Fibroblast of lung (primary cell): ENCODE measurements around the gene MARCHF2. TPM values are rescaled to one million over a fixed set of nuclear protein-coding genes. Genes with fewer than 3 reads are reported as not detected.

Experiments used
- DNase-seq, 2 donors: peaks; one replicate each; pipeline versions ENCODE4 v3.0.0 to v3.0.0-alpha.2; 2010; ENCODE audit warnings: low read depth in 2 of 2
- H2AFZ ChIP-seq: 2 replicates; pipeline ENCODE4 v1.5.1; 2012; ENCODE audit warnings: low read length, control low read depth, inconsistent platforms
- H3K27ac ChIP-seq: 2 replicates; pipeline ENCODE4 v1.5.1; 2011; ENCODE audit warnings: low read length, control low read depth; ENCODE audit not compliant: insufficient read depth
- H3K27me3 ChIP-seq: 2 replicates; pipeline ENCODE4 v1.5.1; 2011; ENCODE audit warnings: mild to moderate bottlenecking, low read length; ENCODE audit not compliant: control insufficient read depth, insufficient read depth
- H3K36me3 ChIP-seq: 2 replicates; pipeline ENCODE4 v1.5.1; 2011; ENCODE audit warnings: low read length; ENCODE audit not compliant: control insufficient read depth, insufficient read depth
- H3K4me1 ChIP-seq: 2 replicates; pipeline ENCODE4 v1.5.1; 2011; ENCODE audit warnings: low read length; ENCODE audit not compliant: control insufficient read depth, insufficient read depth; ENCODE audit errors: extremely low read depth
- H3K4me2 ChIP-seq: 2 replicates; pipeline ENCODE4 v1.5.1; 2011; ENCODE audit warnings: low read length, control low read depth; ENCODE audit not compliant: insufficient read depth; ENCODE audit errors: extremely low read depth
- H3K4me3 ChIP-seq, 4 experiments: fragments of 200-600 bp in 1 of 4; sonication (generic) in 1 of 4; replicated peaks in 1 of 4; 2 replicates each; pipeline ENCODE4 v1.5.1; 2011 to 2016; ENCODE audit warnings: low read length in 4 of 4, low read depth in 3 of 4, mild to moderate bottlenecking in 3 of 4, control low read depth in 2 of 4, inconsistent platforms in 1 of 4, mixed read lengths in 1 of 4; ENCODE audit not compliant: insufficient read depth in 1 of 4; ENCODE audit errors: control extremely low read depth in 1 of 4
- H3K79me2 ChIP-seq: 2 replicates; pipeline ENCODE4 v1.5.1; 2012; ENCODE audit warnings: mild to moderate bottlenecking, low read length, inconsistent platforms; ENCODE audit not compliant: control insufficient read depth, insufficient read depth
- H3K9ac ChIP-seq: 2 replicates; pipeline ENCODE4 v1.5.1; 2011; ENCODE audit warnings: mild to moderate bottlenecking, low read length, control low read depth; ENCODE audit not compliant: insufficient read depth
- H3K9me3 ChIP-seq: 2 replicates; pipeline ENCODE4 v1.5.1; 2012; ENCODE audit warnings: low read depth, low read length; ENCODE audit not compliant: control insufficient read depth, insufficient read depth
- H4K20me1 ChIP-seq: 2 replicates; pipeline ENCODE4 v1.5.1; 2011; ENCODE audit warnings: low read length; ENCODE audit not compliant: control insufficient read depth, insufficient read depth; ENCODE audit errors: extremely low read depth
- CTCF ChIP-seq, 2 donors: IDR thresholded peaks in 1 of 2; conservative IDR thresholded peaks in 1 of 2; 1 replicate in 1 of 2; 2 replicates in 1 of 2; pipeline ENCODE4 v1.5.1; 2011 to 2012; ENCODE audit warnings: low read length in 2 of 2, control low read depth in 1 of 2, inconsistent platforms in 1 of 2, low read depth in 1 of 2, mild to moderate bottlenecking in 1 of 2
- EZH2 ChIP-seq: IDR thresholded peaks from 2 replicates; pipeline ENCODE4 v1.5.1; 2012; ENCODE audit warnings: low read length, control low read depth, mild to moderate bottlenecking; ENCODE audit errors: missing control alignments
- polyA plus RNA-seq, 2 donors: library from polyadenylated mRNA; depleted of rRNA in 1 of 2; stranded (reverse) in 1 of 2; unstranded in 1 of 2; fragments of >200 nt; gene quantifications; 2 replicates each; pipeline ENCODE4 v1.2.1, GENCODE V29; 2011 to 2012; ENCODE audit warnings: missing spikeins in 1 of 2
- total RNA-seq: library from RNA; depleted of rRNA; stranded (reverse); fragments of >200 nt; gene quantifications from 2 replicates; pipeline ENCODE4 v1.2.1, GENCODE V29; 2014

Gene MARCHF2
- total and polyA plus RNA-seq, 2 donors (not counting 1 experiment from before 2014, with no cell fraction given), result 16.8 to 90.8 TPM

- no peak overlapping the region for H3K9ac ChIP-seq
- TF ChIP-seq EZH2, result no peak
- no peak for TF ChIP-seq CTCF (conservative IDR thresholded peaks at IDR 0.05 in 1 of 2, IDR thresholded peaks at IDR 0.05 in 1 of 2; ENCODE audit: low read depth in 1 of 2, low read length in 2 of 2)
- no peak overlapping the region for H3K4me3 ChIP-seq
- no peak overlapping the region for H3K4me2 ChIP-seq
- peaks cover 9% of the 10 kb centered on the region for H3K79me2 ChIP-seq
- no peaks in the 10 kb centered on the region for H3K9me3 ChIP-seq
- H3K27me3 ChIP-seq, result no peaks in the 10 kb centered on the region
- no peak overlapping the region for H2AFZ ChIP-seq
- H3K4me1 ChIP-seq, result peaks cover 6% of the 10 kb centered on the region
- no peaks in the 10 kb centered on the region for H3K36me3 ChIP-seq
- no peak overlapping the region for H3K27ac ChIP-seq
- no peak for DNase-seq
- no peaks in the 10 kb centered on the region for H4K20me1 ChIP-seq
Observed at GRCh38 chr19:8387688-8388611, 25.2 kb upstream of the MARCHF2 start.

- Histone ChIP-seq H3K4me2 (no peak overlapping the region), H3K27me3 (no peaks in the 10 kb centered on the region), H3K9ac (no peak overlapping the region), H3K27ac (no peak overlapping the region), H3K9me3 (no peaks in the 10 kb centered on the region), H3K79me2 (peaks cover 12% of the 10 kb centered on the region), H2AFZ (no peak overlapping the region), H3K36me3 (no peaks in the 10 kb centered on the region), H3K4me1 (peaks cover 6% of the 10 kb centered on the region), H4K20me1 (no peaks in the 10 kb centered on the region), H3K4me3 (no peak overlapping the region)
- DNase-seq, result no peak
- TF ChIP-seq CTCF (conservative IDR thresholded peaks at IDR 0.05 in 1 of 2, IDR thresholded peaks at IDR 0.05 in 1 of 2; ENCODE audit: low read depth in 1 of 2, low read length in 2 of 2) (no peak), EZH2 (no peak)
Observed at GRCh38 chr19:8388612-8388958, 24.5 kb upstream of the MARCHF2 start.

- H4K20me1 ChIP-seq, result no peaks in the 10 kb centered on the region
- H3K36me3 ChIP-seq, result no peaks in the 10 kb centered on the region
- no peak for TF ChIP-seq CTCF (conservative IDR thresholded peaks at IDR 0.05 in 1 of 2, IDR thresholded peaks at IDR 0.05 in 1 of 2; ENCODE audit: low read depth in 1 of 2, low read length in 2 of 2)
- TF ChIP-seq EZH2, result no peak
- peak within 1 kb of the TSS; percentile 82 for H3K4me2 ChIP-seq
- H3K9ac ChIP-seq, result peak within 1 kb of the TSS; percentile 100
- no peaks in the 10 kb centered on the region for H3K27me3 ChIP-seq
- peak; percentile 100 for DNase-seq
- H3K27ac ChIP-seq, result peak within 1 kb of the TSS; percentile 96
- peaks cover 16% of the 10 kb centered on the region for H3K79me2 ChIP-seq
- peaks cover 8% of the 10 kb centered on the region for H3K4me1 ChIP-seq
- peak within 1 kb of the TSS; percentile 70 for H2AFZ ChIP-seq
- H3K9me3 ChIP-seq, result no peaks in the 10 kb centered on the region
- H3K4me3 ChIP-seq, result peak within 1 kb of the TSS; percentile 66 to 81 (median 77)
Observed at GRCh38 chr19:8389891-8390616, 23.1 kb upstream of the MARCHF2 start, which contains the start of gene RAB11B. Gene RAB11B (plus strand): TSS chr19:8390360. CDS start chr19:8390417, 57 bp downstream.
